Mononuclear cell (primary cell): ENCODE results near the gene CLK2. TPM values are rescaled to one million over a fixed set of nuclear protein-coding genes. Genes with fewer than 3 reads are reported as not detected.
A peak's percentile ranks its signal among the peaks of the same experiment; 100 is the strongest.
"Not testable (repeated sequence)": the region's sequence is repeated elsewhere in the genome, so short reads cannot be mapped to it uniquely, and the experiment has no call there.

Source experiments
- H3K27me3 ChIP-seq: 2 replicates; pipeline ENCODE4 v1.6.0; 2011; ENCODE audit warnings: low read length, control low read depth; ENCODE audit not compliant: insufficient read depth
- H3K4me1 ChIP-seq: 2 replicates; pipeline ENCODE4 v1.5.1; 2011; ENCODE audit warnings: mild to moderate bottlenecking, low read length, control low read depth; ENCODE audit not compliant: insufficient read depth
- H3K4me3 ChIP-seq: 2 replicates; pipeline ENCODE4 v1.5.1; 2011; ENCODE audit warnings: mild to moderate bottlenecking, low read length, moderate library complexity
- H3K9me3 ChIP-seq: 2 replicates; pipeline ENCODE4 v1.5.1; 2011; ENCODE audit warnings: low read depth, mild to moderate bottlenecking, control low read depth, low read length
- total RNA-seq: library from RNA; depleted of rRNA; stranded (reverse); fragments of >200 nt; gene quantifications from one replicate; pipeline ENCODE4 v1.2.3, GENCODE V29; 2012

The CLK2 gene
- total RNA-seq, 1 donor, result 18.2 TPM

DNA sequence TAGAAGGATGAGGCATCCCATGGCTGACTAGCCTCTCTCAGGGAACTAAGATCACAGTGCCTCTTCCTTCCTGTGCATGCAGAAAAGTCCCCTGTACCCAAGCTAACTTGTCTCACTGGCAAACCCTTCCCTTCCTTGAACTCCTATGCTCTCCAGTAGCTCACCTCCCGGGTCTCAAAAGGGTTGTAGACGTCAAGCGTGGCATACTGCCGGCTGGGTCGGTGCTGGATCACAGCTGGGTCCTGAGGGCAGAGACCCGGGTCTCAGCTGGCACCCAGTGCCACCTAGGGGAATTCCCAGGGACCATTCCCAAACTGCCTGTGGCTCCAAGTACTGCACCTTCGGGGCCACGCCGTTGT is 11.8 kb downstream of the CLK2 start:
- Histone ChIP-seq H3K9me3 (no peaks in the 10 kb centered on the region), H3K4me3 (peak overlapping the region; percentile 96), H3K27me3 (no peaks in the 10 kb centered on the region), H3K4me1 (peaks cover 26% of the 10 kb centered on the region)

DNA sequence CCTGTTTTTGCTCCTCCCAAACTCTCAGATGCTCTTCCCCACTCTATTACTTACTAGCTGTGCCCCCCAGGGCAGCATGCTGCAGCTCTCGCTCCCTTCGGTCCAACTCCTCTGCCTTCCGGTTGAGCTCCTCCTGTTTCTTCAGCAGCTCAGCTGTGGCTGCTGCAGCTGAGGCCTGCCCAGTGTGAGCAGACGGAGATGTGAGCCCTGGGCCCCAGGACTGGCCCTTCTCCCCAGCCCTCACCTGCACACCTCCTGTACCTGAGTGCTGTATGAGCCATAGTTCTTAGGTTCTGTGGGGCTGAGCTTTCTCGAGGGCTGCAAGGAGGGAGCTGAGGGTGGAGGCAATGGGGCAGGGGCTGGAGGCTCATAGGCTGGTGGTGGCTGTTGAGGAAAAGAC is 13.0 kb downstream of the CLK2 start:
- H3K4me1 ChIP-seq, result peaks cover 35% of the 10 kb centered on the region
- H3K27me3 ChIP-seq, result no peaks in the 10 kb centered on the region
- no peaks in the 10 kb centered on the region for H3K9me3 ChIP-seq
- no peak overlapping the region for H3K4me3 ChIP-seq

DNA sequence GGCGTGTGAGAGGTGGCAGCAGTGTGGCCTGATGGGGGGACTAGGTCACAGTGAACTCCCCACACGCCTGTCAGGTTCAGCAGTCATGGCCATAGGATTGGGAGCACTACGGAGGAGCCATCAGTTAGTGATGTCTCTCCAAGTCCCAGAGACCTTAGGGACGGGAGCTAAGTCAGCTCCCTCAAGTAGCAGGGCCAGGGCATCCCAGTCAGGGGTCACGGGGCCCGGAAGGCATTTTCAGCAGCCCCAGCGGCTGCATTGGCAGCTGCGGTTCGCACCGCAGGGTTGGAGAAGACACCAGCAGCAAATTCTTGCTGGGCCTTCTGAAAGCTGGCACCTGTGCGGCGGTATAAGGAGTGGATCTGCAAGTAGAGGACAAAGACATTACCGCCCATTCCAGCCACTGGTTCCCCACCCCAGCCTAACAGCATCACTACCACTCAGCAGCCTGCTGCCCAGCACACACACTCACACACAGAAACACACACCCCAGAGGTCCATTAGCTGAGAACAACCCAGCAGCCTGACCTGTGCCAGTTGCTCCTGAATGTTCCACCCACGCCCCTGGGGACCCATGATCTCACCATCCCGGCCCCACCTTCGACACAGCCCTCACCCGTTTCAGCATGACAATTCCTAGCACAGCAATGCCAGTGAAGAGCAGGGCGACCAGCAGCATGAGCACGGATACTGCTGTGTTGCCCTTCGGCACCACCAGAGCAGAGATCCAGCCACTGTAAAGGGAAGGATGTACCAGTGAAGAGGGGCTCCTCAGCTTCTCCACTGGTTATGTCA is 17.0 kb downstream of the CLK2 start:
- no peak overlapping the region for H3K4me3 ChIP-seq

DNA sequence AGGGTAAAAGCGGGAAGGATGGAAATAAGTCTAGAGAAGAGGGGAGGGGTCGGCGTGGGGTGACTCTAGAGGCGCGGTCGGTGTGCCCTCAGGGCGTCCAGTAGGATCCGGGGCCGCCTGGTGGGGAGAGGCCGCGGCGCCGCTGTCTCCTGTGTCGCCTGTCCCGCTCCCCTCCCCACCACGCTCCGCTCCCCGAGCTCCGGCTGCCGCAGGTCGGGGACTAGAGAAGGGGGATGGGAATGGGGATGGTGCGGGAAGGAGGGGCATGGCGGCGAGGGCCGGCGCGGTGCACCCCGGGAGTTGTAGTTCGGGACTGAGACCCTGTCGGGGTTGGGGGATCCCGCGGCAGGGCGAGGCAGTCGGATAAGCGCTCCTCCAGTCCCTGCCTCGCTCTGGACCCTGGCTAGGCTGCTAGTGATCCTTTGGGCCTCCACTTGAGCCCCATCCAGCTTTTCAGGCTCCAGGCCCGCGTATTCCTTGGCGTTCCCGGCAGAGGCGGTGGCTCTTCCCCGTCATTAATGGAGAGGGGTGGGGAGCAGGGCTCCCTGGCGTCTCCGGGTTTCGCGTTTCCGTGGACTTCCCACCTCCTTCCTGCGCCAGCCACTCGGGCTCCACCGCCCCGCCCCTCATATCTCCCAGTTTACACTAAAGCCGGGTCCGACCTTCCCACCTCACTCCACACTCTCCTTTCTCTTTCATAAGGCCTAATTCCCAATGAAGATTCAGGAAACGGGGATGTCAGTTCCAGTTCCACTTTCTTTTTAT is 17.9 kb downstream of the CLK2 start, which contains the start of gene ENTREP3:
Gene ENTREP3, minus strand, starts transcription at position 241 of the 765 bp plus-strand sequence. CDS start 606 bp downstream, outside the sequence.
- H3K4me3 ChIP-seq, result peak within 1 kb of the TSS; percentile 60
- no peaks in the 10 kb centered on the region for H3K9me3 ChIP-seq
- no peaks in the 10 kb centered on the region for H3K27me3 ChIP-seq
- H3K4me1 ChIP-seq, result peaks cover 28% of the 10 kb centered on the region

More for the DNA sequence above, 17.0 kb downstream of the CLK2 start:
- no peaks in the 10 kb centered on the region for H3K9me3 ChIP-seq
- peaks cover 31% of the 10 kb centered on the region for H3K4me1 ChIP-seq
- no peaks in the 10 kb centered on the region for H3K27me3 ChIP-seq

DNA sequence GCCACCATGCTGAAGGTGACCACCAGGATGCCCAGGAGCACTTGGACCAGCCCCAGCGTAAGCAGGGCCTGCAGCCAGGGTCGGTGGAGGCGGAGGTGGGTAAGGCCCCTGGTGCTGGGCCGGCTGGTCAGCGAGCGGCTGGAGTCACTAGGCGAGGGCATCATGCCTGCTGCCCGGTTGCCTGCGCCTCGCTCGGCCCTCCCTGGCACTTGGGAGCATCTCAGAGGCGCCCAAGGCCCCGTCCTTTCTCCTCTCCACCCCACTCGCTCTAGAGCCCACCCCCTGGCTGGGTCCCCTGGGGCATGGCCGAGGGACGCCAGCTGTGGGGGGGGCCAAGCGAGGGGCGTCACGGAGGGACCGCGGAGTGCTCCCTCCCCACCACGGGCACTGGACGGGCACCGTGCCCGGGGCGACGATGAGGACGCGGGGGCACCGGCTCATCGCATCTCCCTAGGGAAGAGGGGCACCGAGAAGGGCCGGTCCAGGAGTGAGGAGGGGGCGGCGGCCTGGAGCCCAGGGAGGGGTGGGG is 18.5 kb downstream of the CLK2 start:
- Histone ChIP-seq H3K4me1 (peaks cover 30% of the 10 kb centered on the region), H3K4me3 (peak overlapping the region; percentile 60), H3K9me3 (no peaks in the 10 kb centered on the region), H3K27me3 (no peaks in the 10 kb centered on the region)

DNA sequence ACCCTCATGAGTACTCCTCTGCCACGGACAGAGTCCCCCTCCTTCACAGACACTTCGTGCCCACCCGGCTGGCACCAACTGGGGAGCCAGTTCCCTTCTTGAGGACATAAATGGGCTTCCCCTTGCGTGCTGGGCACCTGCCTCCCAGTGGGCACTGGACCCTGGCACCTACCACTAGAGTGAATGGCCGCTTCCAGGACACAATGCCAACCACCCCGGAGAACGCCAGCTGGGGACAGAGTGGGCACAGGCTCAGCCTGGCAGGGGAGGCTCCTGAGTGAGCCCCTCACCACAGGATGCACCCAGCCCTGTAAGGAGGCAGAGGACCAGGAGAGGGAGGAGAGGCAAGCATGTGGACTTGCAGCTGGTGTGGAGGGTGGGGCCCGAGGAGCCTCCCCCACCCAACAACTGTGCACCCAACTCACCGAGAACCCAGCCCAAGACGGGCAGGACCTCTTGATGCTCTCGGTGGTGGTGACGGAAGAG is 19.0 kb downstream of the CLK2 start:
- Histone ChIP-seq H3K27me3 (no peaks in the 10 kb centered on the region), H3K9me3 (no peaks in the 10 kb centered on the region), H3K4me1 (peaks cover 30% of the 10 kb centered on the region), H3K4me3 (no peak overlapping the region)

DNA sequence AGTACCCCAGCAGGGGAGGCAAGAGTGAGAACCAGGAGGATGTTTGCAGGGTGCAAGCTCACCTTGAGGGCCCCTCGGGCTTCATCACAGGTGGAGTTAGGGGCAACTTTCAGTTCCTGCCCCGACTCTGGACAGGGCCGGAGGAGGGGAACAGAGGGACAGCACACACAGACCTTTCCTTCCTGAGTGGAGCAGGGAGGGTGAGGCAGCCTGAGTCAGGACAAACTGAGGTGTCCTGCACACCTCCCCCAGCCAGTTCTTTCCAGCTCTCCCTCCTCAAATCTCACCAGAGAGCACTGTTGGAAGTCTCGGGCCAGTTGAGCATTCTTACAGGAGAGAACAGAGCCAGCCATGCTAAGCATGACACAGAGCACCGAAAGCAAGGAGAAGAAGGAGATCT is 19.5 kb downstream of the CLK2 start:
- Histone ChIP-seq H3K27me3 (no peaks in the 10 kb centered on the region), H3K9me3 (no peaks in the 10 kb centered on the region), H3K4me1 (peaks cover 30% of the 10 kb centered on the region), H3K4me3 (no peak overlapping the region)

DNA sequence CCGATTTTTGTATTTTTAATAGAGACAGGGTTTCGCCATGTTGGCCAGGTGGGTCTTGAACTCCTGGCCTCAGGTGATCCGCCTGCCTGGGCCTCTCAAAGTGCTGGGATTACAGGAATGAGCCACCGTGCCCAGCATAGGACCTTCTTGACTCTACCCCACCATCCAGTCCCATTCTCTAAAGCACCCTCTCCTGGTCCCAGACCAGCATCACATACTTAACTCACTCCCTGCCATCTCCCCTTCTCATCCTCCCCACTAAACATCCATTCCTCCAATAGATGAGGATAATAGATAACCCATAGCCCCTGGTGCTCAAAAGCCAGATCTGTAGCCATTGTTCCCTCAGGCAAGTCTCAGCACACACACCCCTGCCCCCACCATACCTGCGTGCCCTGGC is 20.1 kb downstream of the CLK2 start:
- no peak overlapping the region for H3K4me3 ChIP-seq
- H3K27me3 ChIP-seq, result no peaks in the 10 kb centered on the region
- H3K4me1 ChIP-seq, result peaks cover 30% of the 10 kb centered on the region
- no peaks in the 10 kb centered on the region for H3K9me3 ChIP-seq

DNA sequence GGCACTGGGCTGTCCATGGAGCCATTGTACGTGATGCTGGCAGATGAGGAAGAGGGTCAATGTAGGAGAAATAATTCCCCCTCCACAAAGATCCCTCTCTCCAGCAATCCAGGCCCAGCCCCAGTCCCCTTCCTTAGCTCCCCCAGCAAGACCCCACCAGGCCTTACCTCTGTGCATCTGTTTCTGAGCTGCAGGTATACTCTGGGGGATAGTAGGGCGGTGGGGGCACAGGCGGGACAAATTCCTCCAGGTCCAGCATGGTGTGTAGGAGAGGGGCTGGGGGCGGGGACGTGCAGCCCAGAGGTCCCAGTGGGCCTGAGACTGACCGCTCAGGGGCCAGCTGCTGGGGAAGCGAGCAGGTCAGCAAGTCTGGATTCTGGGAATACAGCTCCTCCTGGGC is 21.7 kb downstream of the CLK2 start:
- Histone ChIP-seq H3K27me3 (no peaks in the 10 kb centered on the region), H3K4me3 (no peak overlapping the region), H3K4me1 (peaks cover 30% of the 10 kb centered on the region), H3K9me3 (no peaks in the 10 kb centered on the region)

DNA sequence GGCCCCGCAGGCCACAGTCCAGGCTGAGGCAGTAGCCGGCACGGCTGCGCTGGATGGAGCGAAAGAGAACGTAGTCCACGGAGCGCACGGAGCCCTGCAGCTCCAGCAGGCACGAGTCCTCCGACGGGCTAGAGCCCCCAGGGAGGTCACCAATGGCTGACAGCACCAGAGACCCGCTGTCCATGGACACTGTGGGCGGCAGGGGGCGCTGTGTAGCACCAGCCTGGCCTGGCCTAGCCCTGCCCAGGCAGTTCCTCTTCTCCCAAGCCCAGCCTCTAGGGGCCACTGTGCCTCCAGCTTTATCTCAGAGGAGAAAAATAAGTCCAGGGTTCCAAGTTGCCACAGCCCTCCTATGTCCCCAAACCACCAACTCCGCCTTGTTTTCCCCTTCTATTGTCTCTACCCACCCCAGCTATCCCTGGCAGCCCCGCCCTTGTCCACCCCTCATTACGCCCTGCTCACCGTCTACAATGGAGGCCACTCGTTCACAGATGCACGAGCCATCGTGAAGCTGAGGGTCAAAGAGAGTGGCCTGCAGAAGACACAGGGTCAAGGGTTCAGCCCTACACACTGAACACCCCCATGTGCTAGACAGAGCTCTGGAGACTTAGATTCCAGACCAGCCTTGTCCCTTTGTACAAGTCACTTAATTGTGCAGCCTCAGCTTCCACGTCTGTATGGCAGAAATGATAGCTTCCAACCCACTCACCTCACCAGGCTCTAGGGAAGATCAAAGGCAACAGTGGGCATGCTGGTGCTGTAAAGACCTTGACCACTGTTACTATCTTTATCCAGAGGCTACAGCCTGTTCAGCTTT is 22.5 kb downstream of the CLK2 start:
- peaks cover 26% of the 10 kb centered on the region for H3K4me1 ChIP-seq
- H3K9me3 ChIP-seq, result no peaks in the 10 kb centered on the region
- no peaks in the 10 kb centered on the region for H3K27me3 ChIP-seq
- peak overlapping the region; percentile 44 for H3K4me3 ChIP-seq

DNA sequence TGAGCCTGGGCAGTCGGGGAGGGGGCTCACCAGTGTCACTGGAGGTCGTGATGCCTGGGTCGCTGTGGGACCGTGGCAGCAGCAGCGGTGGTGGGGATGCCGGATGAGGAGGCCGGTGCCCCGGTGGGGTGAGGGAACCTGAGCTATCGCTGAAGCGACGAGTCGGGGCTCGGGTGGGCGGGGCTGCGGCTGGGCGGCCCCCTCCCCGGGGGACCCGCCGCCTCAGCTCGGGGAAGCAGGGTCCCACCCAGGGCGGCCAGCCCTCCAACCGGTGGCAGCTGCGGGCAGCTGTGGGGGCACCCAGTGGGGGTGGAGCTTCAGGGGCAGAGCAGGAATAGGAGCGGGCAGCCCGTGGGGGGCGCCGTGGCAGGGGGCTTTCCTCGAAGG is 23.1 kb downstream of the CLK2 start:
- peak overlapping the region; percentile 44 for H3K4me3 ChIP-seq

DNA sequence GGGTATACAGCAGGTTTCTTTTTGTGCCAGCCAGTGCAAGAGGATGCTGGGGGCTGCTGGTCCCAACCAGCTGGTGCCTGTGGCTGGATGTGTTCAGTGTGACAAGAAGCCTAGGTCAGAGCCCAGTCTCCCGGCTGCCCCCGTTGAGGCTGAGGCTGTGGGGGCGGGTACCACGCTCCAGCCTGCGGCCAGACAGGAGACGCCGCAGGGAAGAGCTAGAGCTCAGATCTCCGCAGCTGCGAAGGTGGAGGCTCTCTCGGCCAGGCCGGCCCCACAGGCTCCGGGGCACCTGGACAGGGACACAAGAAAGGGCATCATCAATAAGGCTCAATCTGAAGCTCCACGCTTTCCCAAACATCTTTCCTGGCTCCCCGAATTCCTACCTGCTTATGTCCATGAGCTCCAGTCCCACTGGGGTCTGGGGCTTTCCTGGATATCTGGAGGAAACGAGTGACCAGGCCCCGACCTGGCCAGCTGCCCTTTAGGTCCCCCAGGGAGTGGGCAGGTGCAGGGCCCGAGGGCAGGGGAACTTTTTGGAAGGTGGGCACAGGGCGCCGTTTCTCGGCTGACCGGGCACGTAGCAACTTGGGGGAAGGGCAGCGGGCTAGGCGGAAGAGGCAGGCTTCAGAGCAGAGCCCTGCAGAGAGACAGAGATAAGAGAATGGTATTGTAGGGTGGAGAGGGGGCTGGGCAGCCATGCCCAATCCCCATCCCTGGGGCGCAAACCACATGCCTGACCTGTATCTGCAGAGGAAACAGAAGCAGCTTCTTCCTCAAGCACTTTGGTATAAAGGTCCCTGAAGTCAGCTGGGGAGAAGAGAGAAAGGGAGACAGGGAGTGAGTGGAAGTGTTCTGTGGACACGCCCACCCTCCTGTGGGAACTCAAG is 25.4 kb downstream of the CLK2 start:
- no peak overlapping the region for H3K4me3 ChIP-seq
- no peaks in the 10 kb centered on the region for H3K27me3 ChIP-seq
- peaks cover 32% of the 10 kb centered on the region for H3K4me1 ChIP-seq
- no peaks in the 10 kb centered on the region for H3K9me3 ChIP-seq

More for the DNA sequence above, 23.1 kb downstream of the CLK2 start:
- Histone ChIP-seq H3K9me3 (no peaks in the 10 kb centered on the region), H3K27me3 (no peaks in the 10 kb centered on the region), H3K4me1 (peaks cover 23% of the 10 kb centered on the region)

DNA sequence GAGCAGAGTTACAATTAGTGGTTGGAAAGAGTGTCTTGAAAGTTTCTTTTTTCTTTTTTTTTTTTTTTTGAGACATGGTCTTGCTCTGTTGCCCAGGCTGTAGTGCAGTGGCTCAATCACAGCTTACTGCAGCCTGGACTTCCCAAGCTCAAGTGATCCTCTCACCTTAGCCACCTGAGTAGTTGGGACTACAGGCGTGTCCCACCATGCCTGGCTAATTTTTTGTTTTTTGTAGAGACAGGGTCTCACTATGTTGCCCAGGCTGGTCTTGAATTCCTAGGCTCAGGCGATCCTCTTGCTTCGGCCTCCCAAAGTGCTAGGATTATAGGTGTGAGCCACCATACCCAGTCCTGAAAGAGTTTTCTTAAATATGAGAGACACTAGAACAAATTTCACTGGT is 26.5 kb downstream of the CLK2 start:
- H3K4me3 ChIP-seq, H3K27me3 ChIP-seq, H3K9me3 ChIP-seq: not testable (repeated sequence)
- peaks cover 44% of the 10 kb centered on the region for H3K4me1 ChIP-seq

DNA sequence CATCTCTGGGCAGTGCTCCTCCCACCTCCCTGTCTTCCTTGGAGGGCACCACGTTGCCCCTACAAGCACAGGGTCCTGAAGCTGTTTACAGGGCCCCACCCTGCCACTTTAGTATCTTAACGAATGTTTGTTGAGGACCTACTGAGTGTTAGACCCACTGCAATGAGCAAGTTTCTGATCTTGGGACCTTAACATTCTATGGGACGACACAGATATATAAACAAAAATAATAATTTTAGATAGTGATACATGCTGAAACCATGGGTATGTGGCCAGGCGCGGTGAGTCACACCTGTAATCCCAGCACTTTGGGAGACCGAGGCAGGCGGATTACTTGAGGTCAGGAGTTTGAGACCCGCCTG is 28.2 kb downstream of the CLK2 start:
- peak overlapping the region; percentile 81 for H3K4me3 ChIP-seq
- H3K27me3 ChIP-seq, result no peaks in the 10 kb centered on the region
- peaks cover 51% of the 10 kb centered on the region for H3K4me1 ChIP-seq
- H3K9me3 ChIP-seq, result no peaks in the 10 kb centered on the region
